SJCRH30 (cell line): ENCODE results near the gene PRAMEF2. TPM values are rescaled to one million over a fixed set of nuclear protein-coding genes. Genes with fewer than 3 reads are reported as not detected.
"Not testable (repeated sequence)": the region's sequence is repeated elsewhere in the genome, so short reads cannot be mapped to it uniquely, and the experiment has no call there.

Experiments used
- DNase-seq, 2 experiments: peaks; one replicate each; pipeline ENCODE4 v3.0.0-alpha.2; 2015 to 2020
- H3K27ac ChIP-seq: fragments of 250-450 bp; sonication (Bioruptor Pico); 2 replicates; pipeline ENCODE4 v1.5.1; 2020; ENCODE audit warnings: mild to moderate bottlenecking, moderate library complexity
- H3K27me3 ChIP-seq: fragments of 250-450 bp; sonication (Bioruptor Pico); 2 replicates; pipeline ENCODE4 v1.5.1; 2020; ENCODE audit warnings: mild to moderate bottlenecking, moderate library complexity
- H3K36me3 ChIP-seq: fragments of 250-450 bp; sonication (Bioruptor Pico); 2 replicates; pipeline ENCODE4 v1.5.1; 2020; ENCODE audit warnings: mild to moderate bottlenecking, moderate library complexity
- H3K4me1 ChIP-seq: fragments of 250-450 bp; sonication (Bioruptor Pico); 2 replicates; pipeline ENCODE4 v1.5.1; 2020; ENCODE audit warnings: mild to moderate bottlenecking, moderate library complexity
- H3K4me3 ChIP-seq: fragments of 250-450 bp; sonication (Bioruptor Pico); 2 replicates; pipeline ENCODE4 v1.5.1; 2020; ENCODE audit warnings: mild to moderate bottlenecking, moderate library complexity
- H3K9me3 ChIP-seq: fragments of 250-450 bp; sonication (Bioruptor Pico); replicated peaks from 2 replicates; pipeline ENCODE4 v1.5.1; 2020; ENCODE audit warnings: mild to moderate bottlenecking, moderate library complexity
- total RNA-seq: library from RNA; depleted of rRNA; stranded (reverse); fragments of >200 nt; shearing (Covaris generic); gene quantifications from 2 replicates; pipeline ENCODE4 v1.2.3, GENCODE V29; 2014; rRNA removed

The PRAMEF2 gene, protein sequence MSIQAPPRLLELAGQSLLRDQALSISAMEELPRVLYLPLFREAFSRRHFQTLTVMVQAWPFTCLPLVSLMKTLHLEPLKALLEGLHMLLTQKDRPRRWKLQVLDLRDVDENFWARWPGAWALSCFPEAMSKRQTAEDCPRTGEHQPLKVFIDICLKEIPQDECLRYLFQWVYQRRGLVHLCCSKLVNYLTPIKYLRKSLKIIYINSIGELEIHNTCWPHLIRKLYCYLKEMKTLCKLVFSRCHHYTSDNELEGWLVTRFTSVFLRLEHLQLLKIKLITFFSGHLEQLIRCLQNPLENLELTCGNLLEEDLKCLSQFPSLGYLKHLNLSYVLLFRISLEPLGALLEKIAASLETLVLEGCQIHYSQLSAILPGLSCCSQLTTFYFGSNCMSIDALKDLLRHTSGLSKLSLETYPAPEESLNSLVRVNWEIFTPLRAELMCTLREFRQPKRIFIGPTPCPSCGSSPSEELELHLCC
- not detected in 2 replicates for total RNA-seq

DNA sequence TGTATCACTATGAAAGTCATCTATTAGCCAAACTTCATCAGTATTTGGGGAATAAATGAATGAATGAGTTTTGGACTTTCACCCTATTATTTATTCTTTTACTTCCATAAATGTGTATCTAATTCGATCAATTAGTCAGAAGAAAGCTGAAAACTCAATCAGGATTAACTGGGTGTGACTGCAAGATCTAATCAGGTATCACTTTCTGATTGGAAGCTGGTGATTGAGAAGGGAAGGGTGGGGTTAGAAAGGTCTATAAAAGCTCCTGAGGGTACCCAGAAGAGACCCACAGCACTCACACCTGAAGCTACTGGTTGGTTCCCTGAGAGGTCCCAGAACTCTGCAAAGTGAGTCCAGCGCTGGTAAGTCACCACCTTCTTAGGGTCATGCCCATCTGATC lies at the start of gene PRAMEF2:
Gene PRAMEF2 (plus strand): TSS at position 301 of the 400 bp plus-strand sequence. CDS start 1,924 bp downstream, outside the sequence.
- not testable (repeated sequence) for DNase-seq

GRCh38 chr1:12809933-12810332 lies 47.0 kb upstream of the PRAMEF2 start:
- H3K4me1 ChIP-seq: no peaks in the 10 kb centered on the region
- no peak overlapping the region for H3K4me3 ChIP-seq
- H3K9me3 ChIP-seq: no peaks in the 10 kb centered on the region
- no peak for DNase-seq
- H3K27me3 ChIP-seq: peaks cover 5% of the 10 kb centered on the region; the same call in 1 of the 2 replicates
- H3K27ac ChIP-seq: no peak overlapping the region
- H3K36me3 ChIP-seq: no peaks in the 10 kb centered on the region

More for the DNA sequence above, at the start of gene PRAMEF2:
- not testable (repeated sequence) for H3K4me1 ChIP-seq, H3K27ac ChIP-seq, H3K27me3 ChIP-seq, H3K9me3 ChIP-seq, H3K4me3 ChIP-seq, H3K36me3 ChIP-seq

GRCh38 chr1:12810691-12811408 lies 46.0 kb upstream of the PRAMEF2 start:
- no peaks in the 10 kb centered on the region for H3K9me3 ChIP-seq
- DNase-seq: no peak
- no peaks in the 10 kb centered on the region for H3K36me3 ChIP-seq
- H3K27ac ChIP-seq: no peak overlapping the region
- H3K4me1 ChIP-seq: no peaks in the 10 kb centered on the region
- H3K4me3 ChIP-seq: no peak overlapping the region
- peaks cover 5% of the 10 kb centered on the region; the same call in 1 of the 2 replicates for H3K27me3 ChIP-seq

DNA sequence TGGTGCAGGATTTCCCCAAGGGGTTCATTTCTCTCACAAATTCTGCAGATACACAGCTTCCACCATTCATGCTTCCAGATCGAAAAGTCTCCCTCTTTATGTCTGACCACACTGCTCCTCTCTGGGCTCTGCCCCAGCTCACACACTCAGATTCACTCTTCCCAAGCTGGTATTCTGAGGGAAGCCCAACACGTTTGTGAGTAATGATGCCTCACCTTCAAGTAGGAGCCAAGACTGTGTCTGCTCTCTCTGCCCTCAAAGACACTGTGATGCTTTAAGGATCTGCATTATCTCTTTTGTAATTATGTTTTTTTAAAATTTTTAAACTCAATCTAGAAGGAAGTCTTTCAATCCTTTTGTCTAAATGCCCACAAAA lies 45.5 kb upstream of the PRAMEF2 start:
- Histone ChIP-seq H3K27ac (no peak overlapping the region), H3K36me3 (no peaks in the 10 kb centered on the region), H3K4me1 (no peaks in the 10 kb centered on the region), H3K9me3 (no peaks in the 10 kb centered on the region), H3K27me3 (peaks cover 5% of the 10 kb centered on the region; the same call in 1 of the 2 replicates), H3K4me3 (no peak overlapping the region)
- no peak for DNase-seq

GRCh38 chr1:12819061-12819460 lies 37.8 kb upstream of the PRAMEF2 start:
- not testable (repeated sequence) for H3K4me1 ChIP-seq, H3K9me3 ChIP-seq, H3K27ac ChIP-seq, H3K4me3 ChIP-seq, H3K27me3 ChIP-seq, H3K36me3 ChIP-seq, DNase-seq

DNA sequence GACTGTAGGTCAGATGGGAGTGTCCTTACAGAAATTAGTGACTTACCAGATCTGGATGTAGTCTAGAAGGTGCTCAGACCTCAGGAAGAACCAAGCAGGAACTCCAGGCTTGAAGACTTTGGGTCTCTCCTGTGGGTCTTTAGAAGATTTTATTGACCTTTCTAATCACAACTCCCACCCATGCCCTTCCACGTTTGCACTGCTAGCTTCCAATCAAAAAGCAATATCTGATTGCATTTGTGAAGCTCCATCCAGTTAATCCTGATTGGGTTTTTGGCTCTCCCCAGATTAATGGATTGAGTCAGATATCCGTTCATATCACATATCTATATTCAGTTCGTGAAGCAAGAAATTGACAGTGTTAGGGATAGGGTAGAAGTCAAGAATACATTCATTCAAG lies 25.6 kb upstream of the PRAMEF2 start, which contains the start of gene PRAMEF11:
Gene PRAMEF11 (minus strand): TSS at position 101 of the 400 bp plus-strand sequence. CDS start 2,621 bp downstream, outside the sequence.
- H3K36me3 ChIP-seq, H3K27me3 ChIP-seq, H3K9me3 ChIP-seq, H3K4me3 ChIP-seq, H3K27ac ChIP-seq, H3K4me1 ChIP-seq, DNase-seq: not testable (repeated sequence)

DNA sequence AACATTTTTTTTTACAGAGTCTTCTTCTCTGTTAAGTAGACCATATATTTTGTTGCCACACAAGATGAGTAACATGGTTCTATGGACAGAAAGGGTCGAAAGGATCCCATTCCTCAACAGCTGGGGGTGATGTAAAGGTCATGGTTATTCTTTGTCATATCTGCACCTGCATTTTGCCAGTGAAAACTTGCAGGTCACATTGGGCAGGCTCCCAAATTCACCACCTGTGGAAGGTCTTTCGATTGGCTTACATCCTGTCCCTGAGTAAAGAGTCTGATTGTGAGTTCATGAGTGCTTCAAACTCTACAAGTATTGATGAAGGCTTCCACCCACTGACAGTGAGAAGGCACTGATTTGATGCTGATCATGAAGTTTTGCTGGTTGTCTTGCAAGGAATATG lies 23.6 kb upstream of the PRAMEF2 start:
- H3K4me1 ChIP-seq, H3K9me3 ChIP-seq, H3K36me3 ChIP-seq, H3K27ac ChIP-seq, DNase-seq, H3K27me3 ChIP-seq, H3K4me3 ChIP-seq: not testable (repeated sequence)

DNA sequence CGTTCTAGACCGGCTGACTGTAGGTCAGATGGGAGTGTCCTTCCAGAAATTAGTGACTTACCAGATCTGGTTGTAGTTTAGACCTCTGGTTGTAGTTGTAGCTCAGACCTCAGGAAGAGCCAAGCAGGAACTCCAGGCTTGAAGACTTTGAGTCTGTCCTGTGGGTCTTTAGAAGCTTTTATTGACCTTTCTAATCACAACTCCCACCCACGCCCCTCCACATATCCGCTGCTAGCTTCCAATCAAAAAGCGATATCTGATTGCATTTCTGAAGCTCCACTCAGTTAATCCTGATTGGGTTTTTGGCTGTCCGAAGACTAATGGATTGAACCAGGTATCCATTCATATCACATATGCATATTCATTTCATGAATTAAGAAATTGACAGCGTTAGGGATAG lies 8.3 kb upstream of the PRAMEF2 start, which contains the start of gene HNRNPCL1:
Gene HNRNPCL1 (minus strand): TSS at position 101 of the 400 bp plus-strand sequence. CDS start 431 bp downstream, outside the sequence.
- not testable (repeated sequence) for H3K9me3 ChIP-seq, H3K27me3 ChIP-seq, H3K4me3 ChIP-seq, H3K36me3 ChIP-seq, H3K4me1 ChIP-seq, DNase-seq, H3K27ac ChIP-seq

- no peak overlapping the region for H3K27ac ChIP-seq
Measured at GRCh38 chr1:12851779-12852178, 5.1 kb upstream of the PRAMEF2 start.

GRCh38 chr1:12863131-12863880 lies 6.4 kb downstream of the PRAMEF2 start:
- H3K9me3 ChIP-seq, H3K4me3 ChIP-seq, H3K36me3 ChIP-seq, H3K4me1 ChIP-seq, H3K27ac ChIP-seq, H3K27me3 ChIP-seq, DNase-seq: not testable (repeated sequence)

More at GRCh38 chr1:12851779-12852178, 5.1 kb upstream of the PRAMEF2 start:
- H3K4me3 ChIP-seq: no peak overlapping the region
- no peaks in the 10 kb centered on the region for H3K4me1 ChIP-seq
- no peaks in the 10 kb centered on the region for H3K9me3 ChIP-seq
- DNase-seq: no peak
- no peaks in the 10 kb centered on the region for H3K27me3 ChIP-seq
- H3K36me3 ChIP-seq: no peaks in the 10 kb centered on the region

- DNase-seq, H3K36me3 ChIP-seq, H3K27me3 ChIP-seq, H3K9me3 ChIP-seq, H3K27ac ChIP-seq, H3K4me3 ChIP-seq, H3K4me1 ChIP-seq: not testable (repeated sequence)
Measured at GRCh38 chr1:12878453-12878852, 21.6 kb downstream of the PRAMEF2 start.

DNA sequence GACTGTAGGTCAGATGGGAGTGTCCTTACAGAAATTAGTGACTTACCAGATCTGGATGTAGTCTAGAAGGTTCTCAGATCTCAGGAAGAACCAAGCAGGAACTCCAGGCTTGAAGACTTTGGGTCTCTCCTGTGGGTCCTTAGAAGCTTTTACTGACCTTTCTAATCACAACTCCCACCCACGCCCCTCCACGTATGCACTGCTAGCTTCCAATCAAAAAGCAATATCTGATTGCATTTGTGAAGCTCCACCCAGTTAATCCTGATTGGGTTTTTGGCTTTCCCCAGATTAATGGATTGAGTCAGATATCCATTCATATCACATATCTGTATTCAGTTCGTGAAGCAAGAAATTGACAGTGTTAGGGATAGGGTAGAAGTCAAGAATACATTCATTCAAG lies 29.2 kb downstream of the PRAMEF2 start, which contains the start of gene PRAMEF4:
Gene PRAMEF4 (minus strand): TSS at position 101 of the 400 bp plus-strand sequence. CDS start 2,807 bp downstream, outside the sequence.
- H3K4me1 ChIP-seq, H3K36me3 ChIP-seq, H3K27me3 ChIP-seq, H3K27ac ChIP-seq, H3K4me3 ChIP-seq, H3K9me3 ChIP-seq, DNase-seq: not testable (repeated sequence)

DNA sequence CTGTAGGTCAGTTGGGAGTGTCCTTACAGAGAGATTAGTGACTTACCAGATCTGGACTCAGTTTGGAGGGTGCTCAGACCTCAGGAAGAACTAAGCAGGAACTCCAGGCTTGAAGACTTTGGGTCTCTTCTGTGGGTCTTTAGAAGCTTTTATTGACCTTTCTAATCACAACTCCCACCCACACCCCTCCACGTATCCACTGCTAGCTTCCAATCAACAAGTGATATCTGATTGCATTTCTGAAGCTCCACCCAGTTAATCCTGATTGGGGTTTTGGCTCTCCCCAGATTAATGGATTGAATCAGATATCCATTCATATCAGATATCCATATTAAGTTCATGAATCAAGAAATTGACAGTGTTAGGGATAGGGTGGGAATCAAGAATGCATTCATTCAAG lies 41.3 kb downstream of the PRAMEF2 start, which contains the start of gene PRAMEF10:
Gene PRAMEF10 (minus strand): TSS at position 101 of the 400 bp plus-strand sequence. CDS start 2,423 bp downstream, outside the sequence.
- H3K4me3 ChIP-seq, DNase-seq, H3K36me3 ChIP-seq, H3K27ac ChIP-seq, H3K4me1 ChIP-seq, H3K27me3 ChIP-seq, H3K9me3 ChIP-seq: not testable (repeated sequence)

GRCh38 chr1:12899186-12899585 lies 42.3 kb downstream of the PRAMEF2 start:
- not testable (repeated sequence) for H3K27ac ChIP-seq, H3K9me3 ChIP-seq, H3K27me3 ChIP-seq, H3K36me3 ChIP-seq, DNase-seq, H3K4me1 ChIP-seq, H3K4me3 ChIP-seq
